Tibial nerve (tissue), 3 donors: ENCODE measurements around the gene RSPH1.

ENCODE experiments used
- POLR2A ChIP-seq, 2 donors: fragments of 450-650 bp; IDR thresholded peaks; one replicate each; pipeline ENCODE4 v1.6.1; 2017; ENCODE audit warnings: antibody characterized with exemption in 2 of 2, mild to moderate bottlenecking in 2 of 2, moderate library complexity in 2 of 2
- TF ChIP-seq, protein P1 (sequence below), 5 experiments: fragments of 200-600 bp in 3 of 5; fragments of 450-650 bp in 2 of 5; sonication (generic) in 3 of 5; IDR thresholded peaks; one replicate each; pipeline ENCODE4 v1.5.1; 2016 to 2019; ENCODE audit warnings: antibody characterized with exemption in 5 of 5, mild to moderate bottlenecking in 3 of 5, moderate library complexity in 2 of 5

DNA sequence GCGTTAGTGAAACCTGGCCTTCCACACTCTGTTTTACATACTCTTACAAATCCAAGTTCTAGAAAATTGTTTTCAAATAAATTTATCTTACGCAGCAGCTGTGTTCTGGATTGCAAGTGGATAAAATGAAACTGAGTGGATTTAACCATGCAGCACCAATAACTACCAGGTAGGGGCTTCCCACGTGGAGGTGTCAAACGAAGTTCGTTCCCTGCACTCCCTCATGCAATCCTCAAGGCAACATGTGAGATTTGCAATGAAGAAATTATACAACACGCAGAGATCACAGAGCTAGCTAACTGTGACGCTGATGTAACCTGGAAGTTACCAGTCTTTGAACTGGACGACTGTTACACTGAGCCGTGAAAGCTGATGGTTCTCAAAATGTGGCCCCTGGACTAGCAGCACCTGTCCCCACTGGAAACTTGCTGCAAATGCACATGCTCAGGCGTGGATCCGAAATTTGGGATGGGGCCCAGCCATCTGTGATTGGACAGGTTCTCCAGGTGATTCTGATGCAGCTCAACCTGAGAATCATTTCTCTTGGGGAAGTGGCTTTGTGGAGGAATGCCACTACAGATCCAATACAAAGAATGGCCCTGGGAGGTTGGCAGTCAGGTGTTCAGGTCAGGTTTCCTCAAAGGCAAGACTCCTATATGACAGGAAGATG lies 36.3 kb downstream of the RSPH1 start:
- TF ChIP-seq, protein P1, sequence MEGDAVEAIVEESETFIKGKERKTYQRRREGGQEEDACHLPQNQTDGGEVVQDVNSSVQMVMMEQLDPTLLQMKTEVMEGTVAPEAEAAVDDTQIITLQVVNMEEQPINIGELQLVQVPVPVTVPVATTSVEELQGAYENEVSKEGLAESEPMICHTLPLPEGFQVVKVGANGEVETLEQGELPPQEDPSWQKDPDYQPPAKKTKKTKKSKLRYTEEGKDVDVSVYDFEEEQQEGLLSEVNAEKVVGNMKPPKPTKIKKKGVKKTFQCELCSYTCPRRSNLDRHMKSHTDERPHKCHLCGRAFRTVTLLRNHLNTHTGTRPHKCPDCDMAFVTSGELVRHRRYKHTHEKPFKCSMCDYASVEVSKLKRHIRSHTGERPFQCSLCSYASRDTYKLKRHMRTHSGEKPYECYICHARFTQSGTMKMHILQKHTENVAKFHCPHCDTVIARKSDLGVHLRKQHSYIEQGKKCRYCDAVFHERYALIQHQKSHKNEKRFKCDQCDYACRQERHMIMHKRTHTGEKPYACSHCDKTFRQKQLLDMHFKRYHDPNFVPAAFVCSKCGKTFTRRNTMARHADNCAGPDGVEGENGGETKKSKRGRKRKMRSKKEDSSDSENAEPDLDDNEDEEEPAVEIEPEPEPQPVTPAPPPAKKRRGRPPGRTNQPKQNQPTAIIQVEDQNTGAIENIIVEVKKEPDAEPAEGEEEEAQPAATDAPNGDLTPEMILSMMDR (IDR thresholded peaks at IDR 0.05) = no peak
- no peak for TF ChIP-seq POLR2A (IDR thresholded peaks at IDR 0.05)
